BLaER1 (cell line): ENCODE data around the gene SPAG8.

ENCODE experiments used
- H3K27ac ChIP-seq: shearing (Covaris generic); formaldehyde crosslinking; 2 replicates; pipeline ENCODE4 v1.8.1; 2022
- H3K27me3 ChIP-seq: shearing (Covaris generic); formaldehyde crosslinking; 2 replicates; pipeline ENCODE4 v1.8.1; 2022
- H3K36me3 ChIP-seq: shearing (Covaris generic); formaldehyde crosslinking; 2 replicates; pipeline ENCODE4 v1.8.1; 2022
- H3K4me1 ChIP-seq: shearing (Covaris generic); formaldehyde crosslinking; 2 replicates; pipeline ENCODE4 v1.8.1; 2022
- H3K4me2 ChIP-seq: shearing (Covaris generic); formaldehyde crosslinking; 2 replicates; pipeline ENCODE4 v1.8.1; 2022
- H3K4me3 ChIP-seq: shearing (Covaris generic); formaldehyde crosslinking; 2 replicates; pipeline ENCODE4 v1.8.1; 2022
- H3K9ac ChIP-seq: shearing (Covaris generic); formaldehyde crosslinking; 2 replicates; pipeline ENCODE4 v1.8.1; 2022
- H3K9me3 ChIP-seq: shearing (Covaris generic); formaldehyde crosslinking; 2 replicates; pipeline ENCODE4 v1.8.1; 2022
- H4K20me1 ChIP-seq: shearing (Covaris generic); formaldehyde crosslinking; 2 replicates; pipeline ENCODE4 v1.8.1; 2022
- Cebpa-rat ChIP-seq: shearing (Covaris generic); IDR thresholded peaks from 2 replicates; pipeline ENCODE4 v1.8.1; 2022

Gene SPAG8

GRCh38 chr9:35767458-35767857, 44.6 kb downstream of the SPAG8 start:
- H3K4me3 ChIP-seq: no peak overlapping the region
- no peaks in the 10 kb centered on the region for H3K4me1 ChIP-seq
- no peak overlapping the region for H3K9ac ChIP-seq
- no peak for TF ChIP-seq Cebpa-rat
- H3K36me3 ChIP-seq: no peaks in the 10 kb centered on the region
- H4K20me1 ChIP-seq: no peaks in the 10 kb centered on the region
- peaks cover 3% of the 10 kb centered on the region; the same call in 1 of the 2 replicates for H3K9me3 ChIP-seq
- H3K4me2 ChIP-seq: no peak overlapping the region
- no peak overlapping the region for H3K27ac ChIP-seq
- no peaks in the 10 kb centered on the region for H3K27me3 ChIP-seq

- Histone ChIP-seq H3K4me1 (0 out of 2 replicates have a peak, but pooled peaks cover under 1% of the 10 kb centered on the region), H3K9me3 (peaks cover 3% of the 10 kb centered on the region; the same call in 1 of the 2 replicates), H3K27ac (no peak overlapping the region), H3K27me3 (no peaks in the 10 kb centered on the region), H3K36me3 (no peaks in the 10 kb centered on the region), H4K20me1 (no peaks in the 10 kb centered on the region), H3K9ac (no peak overlapping the region), H3K4me2 (no peak overlapping the region), H3K4me3 (no peak overlapping the region)
- no peak for TF ChIP-seq Cebpa-rat
These were observed 45.1 kb downstream of the SPAG8 start for GRCh38 chr9:35766997-35767396.

GRCh38 chr9:35763803-35764202, 48.3 kb downstream of the SPAG8 start:
- no peak overlapping the region for H3K4me3 ChIP-seq
- no peak overlapping the region for H3K4me2 ChIP-seq
- H3K27me3 ChIP-seq: no peaks in the 10 kb centered on the region
- peaks cover 32% of the 10 kb centered on the region for H3K4me1 ChIP-seq
- H3K9ac ChIP-seq: no peak overlapping the region
- no peak overlapping the region for H3K27ac ChIP-seq
- H3K36me3 ChIP-seq: no peaks in the 10 kb centered on the region
- peaks cover 3% of the 10 kb centered on the region; the same call in 1 of the 2 replicates for H3K9me3 ChIP-seq
- H4K20me1 ChIP-seq: no peaks in the 10 kb centered on the region
- TF ChIP-seq Cebpa-rat: no peak

- H3K27ac ChIP-seq: no peak overlapping the region
These were observed 48.9 kb downstream of the SPAG8 start for GRCh38 chr9:35763181-35763580.

GRCh38 chr9:35760651-35761050, 51.4 kb downstream of the SPAG8 start:
- Histone ChIP-seq H4K20me1 (no peaks in the 10 kb centered on the region), H3K27ac (no peak overlapping the region), H3K9ac (no peak overlapping the region), H3K4me1 (peaks cover 64% of the 10 kb centered on the region), H3K4me3 (no peak overlapping the region), H3K9me3 (peaks cover 3% of the 10 kb centered on the region; the same call in 1 of the 2 replicates), H3K27me3 (no peaks in the 10 kb centered on the region), H3K36me3 (no peaks in the 10 kb centered on the region), H3K4me2 (peak overlapping the region; percentile 68)
- no peak for TF ChIP-seq Cebpa-rat

More at GRCh38 chr9:35763181-35763580, 48.9 kb downstream of the SPAG8 start:
- no peak for TF ChIP-seq Cebpa-rat
- H3K9ac ChIP-seq: no peak overlapping the region
- H3K4me2 ChIP-seq: no peak overlapping the region
- H3K9me3 ChIP-seq: peaks cover 3% of the 10 kb centered on the region; the same call in 1 of the 2 replicates
- no peaks in the 10 kb centered on the region for H3K27me3 ChIP-seq
- H3K4me1 ChIP-seq: peaks cover 38% of the 10 kb centered on the region
- H3K4me3 ChIP-seq: no peak overlapping the region
- H4K20me1 ChIP-seq: no peaks in the 10 kb centered on the region
- H3K36me3 ChIP-seq: no peaks in the 10 kb centered on the region

GRCh38 chr9:35759795-35760194, 52.3 kb downstream of the SPAG8 start:
- Histone ChIP-seq H3K27ac (no peak overlapping the region), H3K36me3 (no peaks in the 10 kb centered on the region), H3K4me1 (peaks cover 71% of the 10 kb centered on the region), H3K9ac (no peak overlapping the region), H3K4me2 (peak overlapping the region; percentile 68; the same call in 1 of the 2 replicates), H4K20me1 (no peaks in the 10 kb centered on the region), H3K27me3 (no peaks in the 10 kb centered on the region), H3K4me3 (no peak overlapping the region), H3K9me3 (no peaks in the 10 kb centered on the region)
- no peak for TF ChIP-seq Cebpa-rat
